GM23248 (cell line): ENCODE results near the gene TCEAL4. TPM values are rescaled to one million over a fixed set of nuclear protein-coding genes. Genes with fewer than 3 reads are reported as not detected.
A peak's percentile ranks its signal among the peaks of the same experiment; 100 is the strongest.

Experiments
- DNase-seq: peaks from one replicate; pipeline ENCODE4 v3.0.0-alpha.2; 2015
- H2AFZ ChIP-seq: fragments of 200-600 bp; sonication (generic); 2 replicates; pipeline ENCODE4 v1.6.1; 2016; ENCODE audit warnings: antibody characterized with exemption
- H3F3A ChIP-seq: fragments of 200-600 bp; sonication (generic); 2 replicates; pipeline ENCODE4 v1.6.1; 2016; ENCODE audit warnings: mild to moderate bottlenecking, antibody characterized with exemption, mixed run types; ENCODE audit not compliant: insufficient read depth
- H3K27ac ChIP-seq: fragments of 200-600 bp; sonication (generic); 2 replicates; pipeline ENCODE4 v1.5.1; 2016; ENCODE audit warnings: mild to moderate bottlenecking
- H3K27me3 ChIP-seq: fragments of 200-600 bp; sonication (generic); replicated peaks from 2 replicates; pipeline ENCODE4 v1.6.1; 2016; ENCODE audit warnings: mild to moderate bottlenecking; ENCODE audit not compliant: insufficient read depth
- H3K36me3 ChIP-seq: fragments of 200-600 bp; sonication (generic); 2 replicates; pipeline ENCODE4 v1.6.1; 2016; ENCODE audit warnings: low read depth, mild to moderate bottlenecking
- H3K4me1 ChIP-seq: fragments of 200-600 bp; sonication (generic); 2 replicates; pipeline ENCODE4 v1.6.1; 2016; ENCODE audit warnings: mild to moderate bottlenecking; ENCODE audit not compliant: insufficient read depth
- H3K4me2 ChIP-seq: fragments of 200-600 bp; sonication (generic); one replicate; pipeline ENCODE4 v1.6.1; 2016; ENCODE audit warnings: mild to moderate bottlenecking; ENCODE audit not compliant: unreplicated experiment
- H3K4me3 ChIP-seq: fragments of 200-600 bp; sonication (generic); 2 replicates; pipeline ENCODE4 v1.5.1; 2016; ENCODE audit warnings: mild to moderate bottlenecking
- H3K79me2 ChIP-seq: fragments of 200-600 bp; sonication (generic); 2 replicates; pipeline ENCODE4 v1.6.1; 2016; ENCODE audit warnings: mild to moderate bottlenecking; ENCODE audit not compliant: insufficient read depth
- H3K9ac ChIP-seq: fragments of 200-600 bp; sonication (generic); 2 replicates; pipeline ENCODE4 v1.6.1; 2016; ENCODE audit warnings: mild to moderate bottlenecking
- H3K9me2 ChIP-seq: fragments of 200-600 bp; sonication (generic); 2 replicates; pipeline ENCODE4 v1.6.1; 2016; ENCODE audit warnings: mixed run types, mild to moderate bottlenecking, moderate library complexity; ENCODE audit not compliant: insufficient read depth
- H3K9me3 ChIP-seq: fragments of 200-600 bp; sonication (generic); one replicate; pipeline ENCODE4 v1.6.1; 2017; ENCODE audit warnings: low read depth
- H4K20me1 ChIP-seq: fragments of 200-600 bp; sonication (generic); 2 replicates; pipeline ENCODE4 v1.6.0; 2016; ENCODE audit not compliant: insufficient read depth
- EZH2 ChIP-seq: fragments of 200-600 bp; sonication (generic); IDR thresholded peaks from 2 replicates; pipeline ENCODE4 v1.6.1; 2018; ENCODE audit warnings: antibody characterized with exemption, mild to moderate bottlenecking; ENCODE audit not compliant: insufficient read depth, poor library complexity, severe bottlenecking
- EZH2phosphoT487 ChIP-seq: fragments of 200-600 bp; sonication (generic); IDR thresholded peaks from 2 replicates; pipeline ENCODE4 v1.6.1; 2018; ENCODE audit warnings: antibody characterized with exemption, moderate library complexity, mild to moderate bottlenecking, low read depth; ENCODE audit not compliant: insufficient read depth
- WGBS, 2 experiments: methylation state at CpG; one replicate each; pipeline ENCODE4 v1.1.6; 2015 to 2017; ENCODE audit warnings: low lambda C conversion rate in 2 of 2, low coverage in 1 of 2; ENCODE audit errors: missing lambda C conversion rate in 2 of 2; 5-methylcytosine and 5-hydroxymethylcytosine counted together
- in situ Hi-C: fragments of 300-500 bp; cut with MboI; formaldehyde crosslinking; loops from 2 replicates; pipeline ENCODE4 v1.15.0; 2020
- polyA plus RNA-seq: library from polyadenylated mRNA; unstranded; fragments of >200 nt; fragmentation: Nextera tagmentation; extraction: Ambion mirVana; gene quantifications from 2 replicates; pipeline ENCODE4 v1.2.1, GENCODE V29; 2016
- total RNA-seq: library from RNA; depleted of rRNA; stranded (reverse); fragments of >200 nt; shearing (Covaris generic); gene quantifications from 2 replicates; pipeline ENCODE4 v1.2.3, GENCODE V29; 2014

Gene TCEAL4
- total and polyA plus RNA-seq, 2 experiments from 2014 or later: 41.1 to 112 TPM

GRCh38 chrX:103628386-103629317 is 43.3 kb downstream of the TCEAL4 start, which contains the start of gene TCEAL1:
Gene TCEAL1 (plus strand): TSS chrX:103628975. CDS start chrX:103629917, 942 bp downstream.
- peaks cover 18% of the 10 kb centered on the region for H3K4me1 ChIP-seq
- H3K27me3 ChIP-seq: no peaks in the 10 kb centered on the region
- H3K36me3 ChIP-seq: no peaks in the 10 kb centered on the region
- 1 to 3% methylated on average over 12 to 32 of the region's 32 CpGs for WGBS, 2 experiments
- TF ChIP-seq EZH2 (no peak), EZH2phosphoT487 (no peak)
- peaks cover 6% of the 10 kb centered on the region; the same call in 1 of the 2 replicates for H3F3A ChIP-seq
- H3K9ac ChIP-seq: peak within 1 kb of the TSS; percentile 85
- no peaks in the 10 kb centered on the region for H3K9me2 ChIP-seq
- H2AFZ ChIP-seq: peak within 1 kb of the TSS; percentile 95
- H3K27ac ChIP-seq: peak within 1 kb of the TSS; percentile 80
- H3K4me3 ChIP-seq: peak within 1 kb of the TSS; percentile 84
- no peaks in the 10 kb centered on the region for H3K9me3 ChIP-seq
- no peaks in the 10 kb centered on the region for H4K20me1 ChIP-seq
- in situ Hi-C loops: no loop called here
- peak; percentile 63 for DNase-seq
- H3K79me2 ChIP-seq: peaks cover 10% of the 10 kb centered on the region
- peak within 1 kb of the TSS; percentile 92 for H3K4me2 ChIP-seq

GRCh38 chrX:103629318-103630170 is 44.2 kb downstream of the TCEAL4 start:
- Histone ChIP-seq H3K4me3 (peak overlapping the region; percentile 84), H3K4me2 (peak overlapping the region; percentile 92), H4K20me1 (no peaks in the 10 kb centered on the region), H3K4me1 (peaks cover 18% of the 10 kb centered on the region), H3K27ac (peak overlapping the region; percentile 80), H3K9me2 (no peaks in the 10 kb centered on the region), H2AFZ (peak overlapping the region; percentile 95), H3K79me2 (peaks cover 10% of the 10 kb centered on the region), H3K9me3 (no peaks in the 10 kb centered on the region), H3K36me3 (no peaks in the 10 kb centered on the region), H3K9ac (peak overlapping the region; percentile 85), H3F3A (peaks cover 6% of the 10 kb centered on the region; the same call in 1 of the 2 replicates), H3K27me3 (no peaks in the 10 kb centered on the region)
- no peak for TF ChIP-seq EZH2
- TF ChIP-seq EZH2phosphoT487: no peak
- peak; percentile 73 for DNase-seq
- 0% methylated on average over 28 to 46 of the region's 49 CpGs for WGBS, 2 experiments
- in situ Hi-C loops: no loop called here

GRCh38 chrX:103630171-103630511 is 44.8 kb downstream of the TCEAL4 start:
- Histone ChIP-seq H4K20me1 (no peaks in the 10 kb centered on the region), H3F3A (peaks cover 6% of the 10 kb centered on the region; the same call in 1 of the 2 replicates), H3K4me1 (peaks cover 18% of the 10 kb centered on the region), H3K9me2 (no peaks in the 10 kb centered on the region), H3K79me2 (peaks cover 10% of the 10 kb centered on the region), H3K9ac (peak overlapping the region; percentile 85), H3K9me3 (no peaks in the 10 kb centered on the region), H2AFZ (peak overlapping the region; percentile 95), H3K27me3 (no peaks in the 10 kb centered on the region), H3K36me3 (no peaks in the 10 kb centered on the region), H3K4me2 (peak overlapping the region; percentile 92), H3K27ac (peak overlapping the region; percentile 80), H3K4me3 (peak overlapping the region; percentile 84)
- 2 to 8% methylated on average over 6 of the region's 6 CpGs for WGBS, 2 experiments
- DNase-seq: no peak
- TF ChIP-seq EZH2phosphoT487 (no peak), EZH2 (no peak)
- in situ Hi-C loops: no loop called here

GRCh38 chrX:103631145-103631544 is 45.8 kb downstream of the TCEAL4 start:
- Histone ChIP-seq H3K36me3 (no peaks in the 10 kb centered on the region), H3K27ac (no peak overlapping the region), H3K9me3 (no peaks in the 10 kb centered on the region), H3F3A (peaks cover 6% of the 10 kb centered on the region; the same call in 1 of the 2 replicates), H3K4me3 (no peak overlapping the region), H3K9ac (no peak overlapping the region), H3K4me2 (no peak overlapping the region), H3K4me1 (peaks cover 18% of the 10 kb centered on the region), H3K27me3 (no peaks in the 10 kb centered on the region), H3K9me2 (no peaks in the 10 kb centered on the region), H2AFZ (no peak overlapping the region), H4K20me1 (no peaks in the 10 kb centered on the region), H3K79me2 (peaks cover 10% of the 10 kb centered on the region)
- TF ChIP-seq EZH2phosphoT487 (no peak), EZH2 (no peak)
- in situ Hi-C loops: no loop called here
- 99 to 100% methylated on average over 5 of the region's 5 CpGs for WGBS, 2 experiments
- DNase-seq: no peak
